ENCODE measurements around the gene CEP112. TPM values are rescaled to one million over a fixed set of nuclear protein-coding genes. Genes with fewer than 3 reads are reported as not detected.
A peak's percentile ranks its signal among the peaks of the same experiment; 100 is the strongest.

The CEP112 gene
- total and polyA plus RNA-seq, 2 of the 8 experiments (the other 6 are each of a cell fraction or from before 2014, with no cell fraction given) = 0.62 to 3.1 TPM

DNA sequence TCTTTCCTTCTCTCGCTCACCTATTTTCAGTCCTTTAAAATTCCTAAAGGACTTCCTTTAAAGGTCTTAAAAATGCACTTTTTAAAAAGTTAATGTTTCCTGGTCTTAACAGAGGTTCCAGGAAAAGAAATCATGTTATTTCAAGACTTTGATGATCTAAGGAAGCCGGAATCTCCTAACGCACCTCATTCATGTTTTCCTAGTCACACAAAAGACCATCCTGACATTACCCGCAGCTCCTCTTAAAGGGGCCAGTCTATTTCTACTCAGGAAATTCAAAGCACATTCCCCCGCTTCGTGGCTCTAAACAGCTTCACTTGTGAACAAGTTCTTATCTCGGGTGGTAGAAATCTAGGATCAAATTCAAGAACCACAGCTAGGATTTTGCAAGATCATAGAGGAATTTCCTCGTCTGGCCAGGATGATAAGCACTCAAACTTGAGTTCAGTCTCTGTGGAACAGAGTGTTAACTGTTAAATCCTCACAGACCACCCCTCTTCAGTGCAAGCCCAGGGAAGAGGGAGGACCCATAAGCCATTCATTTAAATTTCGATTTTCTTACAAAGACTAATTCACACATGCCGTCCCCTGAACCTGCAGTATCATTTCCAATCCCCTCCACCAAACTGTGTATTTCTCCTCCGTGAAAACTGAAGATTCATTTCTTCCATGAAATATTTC lies 493.4 kb downstream of the CEP112 start:
- H3K14ac ChIP-seq (ENCODE audit: insufficient read length) = no peak overlapping the region
- H4K5ac ChIP-seq (ENCODE audit: insufficient read length, low read depth, low read length) = no peak overlapping the region
- no peak overlapping the region for H3K4ac ChIP-seq (replicated peaks; ENCODE audit: insufficient read length, low read depth, low read length)
- no peak overlapping the region for H2AK5ac ChIP-seq (ENCODE audit: low read depth, low read length)
- H3K4me2 ChIP-seq (ENCODE audit: insufficient read depth in 1 of 2, low read depth in 2 of 2, low read length in 2 of 2) = peak overlapping the region; percentile 48 to 51
- H2BK5ac ChIP-seq (ENCODE audit: low read depth, low read length) = 0 out of 2 replicates have a peak overlapping the region, but pooled peaks have one; percentile 15
- no peak overlapping the region for H2BK12ac ChIP-seq (ENCODE audit: low read depth, low read length)
- peaks cover 7 to 16% (median 12%) of the 10 kb centered on the region in 4 experiments; a peak in 6 of 7 replicates for H3K4me1 ChIP-seq (replicated peaks in 1 of 4; ENCODE audit: control insufficient read depth in 3 of 4, insufficient read depth in 4 of 4, low read length in 3 of 4)
- H3K18ac ChIP-seq (ENCODE audit: extremely low read depth, low read length) = 0 out of 2 replicates have a peak overlapping the region, but pooled peaks have one; percentile 42
- no peaks in the 10 kb centered on the region for H3K36me3 ChIP-seq (ENCODE audit: control insufficient read depth in 2 of 4, insufficient read depth in 4 of 4, low read length in 3 of 4)
- CTCF ChIA-PET (ENCODE audit: partially characterized antibody) = interaction anchor here (0.6 kb wide), 1 partner anchor 13 kb away, joined by 3 read pairs; no protein-coding TSS in a partner anchor
- no peak overlapping the region for H3K23ac ChIP-seq (ENCODE audit: insufficient read length)
- H4K8ac ChIP-seq (ENCODE audit: extremely low read depth, insufficient read depth, low read length) = no peak overlapping the region
- no peaks in the 10 kb centered on the region for H3K9me3 ChIP-seq (ENCODE audit: insufficient read depth in 2 of 2, low read depth in 1 of 2, low read length in 1 of 2)
- no peaks in the 10 kb centered on the region for H3K27me3 ChIP-seq (replicated peaks in 1 of 4; ENCODE audit: control insufficient read depth in 3 of 4, extremely low read depth in 1 of 4, insufficient read depth in 3 of 4, low read length in 3 of 4)
- TF ChIP-seq SUZ12 (IDR thresholded peaks at IDR 0.05; ENCODE audit: low read length) = no peak
- no peak for TF ChIP-seq EGR1 (IDR thresholded peaks at IDR 0.05; ENCODE audit: borderline replicate concordance, low read depth, low read length)
- 24% methylated on average over 11 of the region's 11 CpGs; no CpG with 5 or more reads in 1 of the 2 experiments for WGBS, 2 experiments (ENCODE audit: extremely low coverage in 1 of 2, insufficient coverage in 1 of 2, insufficient read length in 1 of 2, insufficient replicate concordance in 2 of 2, low coverage in 1 of 2, low lambda C conversion rate in 2 of 2, missing lambda C conversion rate in 1 of 2)
- H4K91ac ChIP-seq (replicated peaks; ENCODE audit: insufficient read length, low read length) = no peak overlapping the region
- no peaks in the 10 kb centered on the region for H3K79me1 ChIP-seq (ENCODE audit: low read depth, low read length)
- peak overlapping the region; percentile 82; the same call in 1 of the 2 replicates for H2AFZ ChIP-seq (ENCODE audit: low read length)
- POLR2A ChIA-PET (ENCODE audit: partially characterized antibody) = interaction anchor here (0.9 kb wide), 1 partner anchor 69 kb away, joined by 3 read pairs; no protein-coding TSS in a partner anchor
- H3K23me2 ChIP-seq (ENCODE audit: low read depth, low read length) = no peaks in the 10 kb centered on the region; the same call in 1 of the 2 replicates
- H3K9ac ChIP-seq (replicated peaks in 1 of 4; ENCODE audit: extremely low read depth in 1 of 4, low read depth in 3 of 4, low read length in 3 of 4) = no peak overlapping the region
- H3K27ac ChIP-seq (ENCODE audit: low read depth, low read length) = no peak overlapping the region
- H4K20me1 ChIP-seq (replicated peaks in 1 of 2; ENCODE audit: control insufficient read depth in 1 of 2, insufficient read depth in 2 of 2, low read length in 2 of 2) = no peaks in the 10 kb centered on the region
- H3K56ac ChIP-seq (replicated peaks; ENCODE audit: insufficient read length, low read depth, low read length) = no peak overlapping the region
- peak overlapping the region; percentile 92 for H2BK20ac ChIP-seq (ENCODE audit: low read length)
- DNase-seq (ENCODE audit: low read depth in 1 of 2, low spot score in 2 of 2) (no peak), FAIRE-seq (peak; percentile 87)
- H3K79me2 ChIP-seq (ENCODE audit: control insufficient read depth in 1 of 2, insufficient read depth in 2 of 2, low read length in 2 of 2) = no peaks in the 10 kb centered on the region
- peak overlapping the region in 1 of 4 experiments; percentile 39; a peak in 2 of 8 replicates for H3K4me3 ChIP-seq (ENCODE audit: extremely low read depth in 1 of 4, insufficient read depth in 2 of 4, low read depth in 3 of 4, low read length in 4 of 4)
- H2BK15ac ChIP-seq (ENCODE audit: low read length) = no peak overlapping the region
- peak overlapping the region; percentile 43 for H2BK120ac ChIP-seq (replicated peaks; ENCODE audit: low read depth, low read length)

All from H1 (cell line).